Neural cell (in vitro differentiated cells): ENCODE measurements around the gene TBC1D2.

Experiments used
- CTCF ChIP-seq: fragments of 450-650 bp; IDR thresholded peaks from 2 replicates; pipeline ENCODE4 v1.5.1; 2014; ENCODE audit warnings: antibody characterized with exemption, mild to moderate bottlenecking, moderate library complexity; ENCODE audit not compliant: poor library complexity, severe bottlenecking
- EP300 ChIP-seq: fragments of 450-650 bp; conservative IDR thresholded peaks from 2 replicates; pipeline ENCODE4 v1.6.1; 2014; ENCODE audit warnings: antibody characterized with exemption, mild to moderate bottlenecking, moderate library complexity; ENCODE audit not compliant: poor library complexity, severe bottlenecking
- EZH2 ChIP-seq: fragments of 200-600, 300-800 bp; shearing (Covaris generic), sonication (generic); IDR thresholded peaks from 2 replicates; pipeline ENCODE4 v1.6.1; 2014; ENCODE audit warnings: antibody characterized with exemption, low read length, borderline replicate concordance, mild to moderate bottlenecking; ENCODE audit not compliant: insufficient read depth, poor library complexity, severe bottlenecking
- RAD21 ChIP-seq: fragments of 450-650 bp; conservative IDR thresholded peaks from 2 replicates; pipeline ENCODE4 v1.6.1; 2014; ENCODE audit warnings: antibody characterized with exemption, mild to moderate bottlenecking, moderate library complexity
- SMC3 ChIP-seq: fragments of 450-650 bp; conservative IDR thresholded peaks from 2 replicates; pipeline ENCODE4 v1.6.1; 2014; ENCODE audit warnings: antibody characterized with exemption, mild to moderate bottlenecking, moderate library complexity; ENCODE audit not compliant: poor library complexity
- TF ChIP-seq, protein P1 (sequence below): IDR thresholded peaks from 2 replicates; pipeline ENCODE4 v1.6.1; 2012; ENCODE audit warnings: borderline replicate concordance

GRCh38 chr9:98185021-98185567 is 70.4 kb downstream of the TBC1D2 start:
- TF ChIP-seq CTCF = no peak
- TF ChIP-seq EZH2 = no peak
- TF ChIP-seq, protein P1, sequence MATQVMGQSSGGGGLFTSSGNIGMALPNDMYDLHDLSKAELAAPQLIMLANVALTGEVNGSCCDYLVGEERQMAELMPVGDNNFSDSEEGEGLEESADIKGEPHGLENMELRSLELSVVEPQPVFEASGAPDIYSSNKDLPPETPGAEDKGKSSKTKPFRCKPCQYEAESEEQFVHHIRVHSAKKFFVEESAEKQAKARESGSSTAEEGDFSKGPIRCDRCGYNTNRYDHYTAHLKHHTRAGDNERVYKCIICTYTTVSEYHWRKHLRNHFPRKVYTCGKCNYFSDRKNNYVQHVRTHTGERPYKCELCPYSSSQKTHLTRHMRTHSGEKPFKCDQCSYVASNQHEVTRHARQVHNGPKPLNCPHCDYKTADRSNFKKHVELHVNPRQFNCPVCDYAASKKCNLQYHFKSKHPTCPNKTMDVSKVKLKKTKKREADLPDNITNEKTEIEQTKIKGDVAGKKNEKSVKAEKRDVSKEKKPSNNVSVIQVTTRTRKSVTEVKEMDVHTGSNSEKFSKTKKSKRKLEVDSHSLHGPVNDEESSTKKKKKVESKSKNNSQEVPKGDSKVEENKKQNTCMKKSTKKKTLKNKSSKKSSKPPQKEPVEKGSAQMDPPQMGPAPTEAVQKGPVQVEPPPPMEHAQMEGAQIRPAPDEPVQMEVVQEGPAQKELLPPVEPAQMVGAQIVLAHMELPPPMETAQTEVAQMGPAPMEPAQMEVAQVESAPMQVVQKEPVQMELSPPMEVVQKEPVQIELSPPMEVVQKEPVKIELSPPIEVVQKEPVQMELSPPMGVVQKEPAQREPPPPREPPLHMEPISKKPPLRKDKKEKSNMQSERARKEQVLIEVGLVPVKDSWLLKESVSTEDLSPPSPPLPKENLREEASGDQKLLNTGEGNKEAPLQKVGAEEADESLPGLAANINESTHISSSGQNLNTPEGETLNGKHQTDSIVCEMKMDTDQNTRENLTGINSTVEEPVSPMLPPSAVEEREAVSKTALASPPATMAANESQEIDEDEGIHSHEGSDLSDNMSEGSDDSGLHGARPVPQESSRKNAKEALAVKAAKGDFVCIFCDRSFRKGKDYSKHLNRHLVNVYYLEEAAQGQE = no peak
- no peak for TF ChIP-seq RAD21
- no peak for TF ChIP-seq SMC3
- no peak for TF ChIP-seq EP300
